Hepatocyte (in vitro differentiated cells): ENCODE measurements around the gene GPC3. TPM values are rescaled to one million over a fixed set of nuclear protein-coding genes. Genes with fewer than 3 reads are reported as not detected.

Experiments
- DNase-seq: peaks from one replicate; pipeline ENCODE4 v3.0.0-alpha.2; 2016; ENCODE audit warnings: low spot score
- H2AFZ ChIP-seq: fragments of 200-600 bp; sonication (generic); 2 replicates; pipeline ENCODE4 v1.6.0; 2016; ENCODE audit warnings: antibody characterized with exemption, mild to moderate bottlenecking
- H3K27ac ChIP-seq: fragments of 200-600 bp; sonication (generic); 2 replicates; pipeline ENCODE4 v1.5.1; 2016; ENCODE audit warnings: mild to moderate bottlenecking
- H3K27me3 ChIP-seq: fragments of 200-600 bp; sonication (generic); 2 replicates; pipeline ENCODE4 v1.6.1; 2016
- H3K36me3 ChIP-seq: fragments of 200-600 bp; sonication (generic); replicated peaks from 2 replicates; pipeline ENCODE4 v1.5.1; 2016; ENCODE audit warnings: low read depth; ENCODE audit not compliant: insufficient read depth
- H3K4me1 ChIP-seq: fragments of 200-600 bp; sonication (generic); 2 replicates; pipeline ENCODE4 v1.5.1; 2016; ENCODE audit warnings: mild to moderate bottlenecking, moderate library complexity; ENCODE audit not compliant: insufficient read depth
- H3K4me2 ChIP-seq: fragments of 200-600 bp; sonication (generic); 2 replicates; pipeline ENCODE4 v1.6.0; 2016
- H3K4me3 ChIP-seq: fragments of 200-600 bp; sonication (generic); 2 replicates; pipeline ENCODE4 v1.5.1; 2016; ENCODE audit warnings: mild to moderate bottlenecking
- H3K79me2 ChIP-seq: fragments of 200-600 bp; sonication (generic); 2 replicates; pipeline ENCODE4 v1.6.0; 2017; ENCODE audit warnings: mild to moderate bottlenecking
- H3K9me2 ChIP-seq: fragments of 200-600 bp; sonication (generic); replicated peaks from 2 replicates; pipeline ENCODE4 v1.6.0; 2017; ENCODE audit warnings: mild to moderate bottlenecking; ENCODE audit not compliant: insufficient read depth
- H3K9me3 ChIP-seq: fragments of 200-600 bp; sonication (generic); 2 replicates; pipeline ENCODE4 v1.5.1; 2016; ENCODE audit warnings: low read depth, mild to moderate bottlenecking
- H4K20me1 ChIP-seq: fragments of 200-600 bp; sonication (generic); 2 replicates; pipeline ENCODE4 v1.6.0; 2016; ENCODE audit warnings: mild to moderate bottlenecking; ENCODE audit not compliant: insufficient read depth, poor library complexity, severe bottlenecking
- CTCF ChIP-seq: fragments of 200-600 bp; sonication (generic); IDR thresholded peaks from 2 replicates; pipeline ENCODE4 v1.5.1; 2016; ENCODE audit warnings: antibody characterized with exemption, mild to moderate bottlenecking; ENCODE audit not compliant: poor library complexity
- EZH2 ChIP-seq: fragments of 200-600 bp; sonication (generic); IDR thresholded peaks from 2 replicates; pipeline ENCODE4 v1.6.1; 2016; ENCODE audit warnings: antibody characterized with exemption, mild to moderate bottlenecking, borderline replicate concordance
- EZH2phosphoT487 ChIP-seq: fragments of 200-600 bp; sonication (generic); IDR thresholded peaks from one replicate; pipeline ENCODE4 v1.6.1; 2018; ENCODE audit warnings: antibody characterized with exemption, mild to moderate bottlenecking, low read depth, moderate library complexity; ENCODE audit not compliant: unreplicated experiment, severe bottlenecking
- WGBS: methylation state at CpG from one replicate; pipeline ENCODE4 v1.1.6; 2016; ENCODE audit warnings: low lambda C conversion rate; ENCODE audit errors: missing lambda C conversion rate; 5-methylcytosine and 5-hydroxymethylcytosine counted together
- polyA plus RNA-seq: library from polyadenylated mRNA; unstranded; fragments of >200 nt; fragmentation: Nextera tagmentation; extraction: Ambion mirVana; gene quantifications from 2 replicates; pipeline ENCODE4 v1.2.1, GENCODE V29; 2016
- total RNA-seq: library from RNA; depleted of rRNA; stranded (reverse); fragments of >200 nt; gene quantifications from 2 replicates; pipeline ENCODE4 v1.2.3, GENCODE V29; 2014

Gene GPC3
- total and polyA plus RNA-seq, 2 experiments from 2014 or later = 789 to 860 TPM

DNA sequence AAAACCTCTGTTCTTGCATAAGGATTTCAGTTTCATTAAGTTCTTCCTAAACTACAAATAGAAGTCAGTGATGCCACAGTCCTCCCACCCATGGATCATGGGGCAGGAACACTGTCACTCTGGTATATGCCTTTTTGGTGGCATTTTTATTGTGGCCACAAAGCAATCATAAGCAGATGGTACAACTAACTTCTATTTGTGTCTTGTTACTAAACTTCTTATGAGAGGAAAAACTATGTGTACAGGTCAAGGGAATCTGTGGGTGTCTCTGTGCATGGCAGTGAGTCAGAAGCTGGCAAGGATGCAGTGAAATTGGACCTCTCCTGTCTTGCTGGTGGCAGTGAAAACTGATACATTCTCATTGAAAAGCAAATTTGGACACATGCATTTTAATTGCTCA is 325.1 kb downstream of the GPC3 start:
- Histone ChIP-seq H2AFZ (no peak overlapping the region), H3K9me3 (no peaks in the 10 kb centered on the region), H3K4me1 (peaks cover 4% of the 10 kb centered on the region), H3K27ac (no peak overlapping the region), H3K79me2 (no peaks in the 10 kb centered on the region), H3K36me3 (no peaks in the 10 kb centered on the region), H3K4me2 (no peak overlapping the region), H3K4me3 (no peak overlapping the region), H3K9me2 (no peaks in the 10 kb centered on the region), H4K20me1 (no peaks in the 10 kb centered on the region), H3K27me3 (no peaks in the 10 kb centered on the region)
- no peak for DNase-seq
- TF ChIP-seq EZH2 (no peak), EZH2phosphoT487 (no peak), CTCF (no peak)

- no peak overlapping the region for H3K4me3 ChIP-seq
- H3K9me2 ChIP-seq = no peaks in the 10 kb centered on the region
- H3K4me1 ChIP-seq = peaks cover 4% of the 10 kb centered on the region
- no peaks in the 10 kb centered on the region for H3K79me2 ChIP-seq
- no peak overlapping the region for H3K27ac ChIP-seq
- DNase-seq = no peak
- TF ChIP-seq EZH2 (no peak), EZH2phosphoT487 (no peak), CTCF (no peak)
- no peaks in the 10 kb centered on the region for H4K20me1 ChIP-seq
- H3K9me3 ChIP-seq = no peaks in the 10 kb centered on the region
- no peak overlapping the region for H2AFZ ChIP-seq
- H3K4me2 ChIP-seq = no peak overlapping the region
- H3K36me3 ChIP-seq = no peaks in the 10 kb centered on the region
- 72% methylated on average over 3 of the region's 3 CpGs for WGBS
- H3K27me3 ChIP-seq = no peaks in the 10 kb centered on the region
Measured at GRCh38 chrX:133658293-133658911, 327.0 kb downstream of the GPC3 start.

GRCh38 chrX:133655275-133656265 is 329.8 kb downstream of the GPC3 start:
- no peak overlapping the region for H2AFZ ChIP-seq
- WGBS = 50% methylated on average over 2 of the region's 2 CpGs
- H3K4me3 ChIP-seq = no peak overlapping the region
- peak overlapping the region; percentile 28 for H3K27ac ChIP-seq
- H3K9me3 ChIP-seq = no peaks in the 10 kb centered on the region
- H3K36me3 ChIP-seq = no peaks in the 10 kb centered on the region
- no peaks in the 10 kb centered on the region for H3K79me2 ChIP-seq
- H3K4me1 ChIP-seq = peaks cover 4% of the 10 kb centered on the region
- no peak for TF ChIP-seq EZH2
- TF ChIP-seq EZH2phosphoT487 = no peak
- no peak for TF ChIP-seq CTCF
- H4K20me1 ChIP-seq = no peaks in the 10 kb centered on the region
- no peaks in the 10 kb centered on the region for H3K27me3 ChIP-seq
- DNase-seq = no peak
- no peaks in the 10 kb centered on the region for H3K9me2 ChIP-seq
- H3K4me2 ChIP-seq = no peak overlapping the region
